Esophagus muscularis mucosa (tissue), 4 donors: Measurements from ENCODE around the gene GALK2. TPM values are rescaled to one million over a fixed set of nuclear protein-coding genes. Genes with fewer than 3 reads are reported as not detected.
"Not testable (repeated sequence)": the region's sequence is repeated elsewhere in the genome, so short reads cannot be mapped to it uniquely, and the experiment has no call there.

Experiments used
- DNase-seq: peaks from one replicate; pipeline ENCODE4 v3.0.0-alpha.2; 2017; ENCODE audit errors: extremely low spot score
- H3K27ac ChIP-seq, 4 donors: fragments of 200-600 bp; sonication (generic); replicated peaks in 1 of 4; 1 replicate in 3 of 4; 2 replicates in 1 of 4; pipeline ENCODE4 v1.5.1; 2016 to 2019; ENCODE audit warnings: mild to moderate bottlenecking in 1 of 4
- H3K27me3 ChIP-seq, 4 donors: fragments of 200-600 bp; sonication (generic); one replicate each; pipeline versions ENCODE4 v1.5.1 to v1.6.0; 2016 to 2019
- H3K36me3 ChIP-seq, 4 donors: fragments of 200-600 bp; sonication (generic); one replicate each; pipeline ENCODE4 v1.5.1; 2016 to 2019
- H3K4me1 ChIP-seq, 4 donors: fragments of 200-600 bp; sonication (generic); one replicate each; pipeline ENCODE4 v1.5.1; 2016 to 2019
- H3K4me3 ChIP-seq, 4 donors: fragments of 200-600 bp; sonication (generic); 1 replicate in 2 of 4; 2 replicates in 2 of 4; pipeline ENCODE4 v1.5.1; 2016 to 2019; ENCODE audit warnings: mild to moderate bottlenecking in 4 of 4, moderate library complexity in 1 of 4
- H3K9me3 ChIP-seq, 4 donors: fragments of 200-600 bp; sonication (generic); 1 replicate in 3 of 4; 2 replicates in 1 of 4; pipeline ENCODE4 v1.5.1; 2016 to 2019
- EP300 ChIP-seq: sonication (generic); formaldehyde crosslinking; IDR thresholded peaks from one replicate; pipeline ENCODE4 v1.6.1; 2017; ENCODE audit warnings: antibody characterized with exemption
- POLR2A ChIP-seq: fragments of 450-650 bp; IDR thresholded peaks from one replicate; pipeline ENCODE4 v1.6.1; 2017; ENCODE audit warnings: antibody characterized with exemption, moderate library complexity, mild to moderate bottlenecking, low read depth
- POLR2AphosphoS5 ChIP-seq, 2 donors: sonication (generic); formaldehyde crosslinking; IDR thresholded peaks; one replicate each; pipeline ENCODE4 v1.6.1; 2017; ENCODE audit warnings: antibody characterized with exemption in 2 of 2
- WGBS: methylation state at CpG from one replicate; pipeline ENCODE4 v1.1.5; 2018; 5-methylcytosine and 5-hydroxymethylcytosine counted together
- intact Hi-C: fragments of 100-400 bp; cut with DNase I; formaldehyde crosslinking; loops from one replicate; pipeline ENCODE4 v1.15.1; 2023
- total RNA-seq, 4 donors: library from RNA; depleted of rRNA; stranded (reverse); fragments of >200 nt; gene quantifications; one replicate each; pipeline versions ENCODE4 v1.1.0 to v1.2.1, GENCODE V29; 2016
- TF ChIP-seq, protein P1 (sequence below), 3 experiments: fragments of 200-600 bp in 2 of 3; fragments of 450-650 bp in 1 of 3; sonication (generic) in 2 of 3; IDR thresholded peaks; one replicate each; pipeline ENCODE4 v1.5.1; 2017 to 2019; ENCODE audit warnings: antibody characterized with exemption in 3 of 3, mild to moderate bottlenecking in 2 of 3, moderate library complexity in 1 of 3

The GALK2 gene
- total RNA-seq, 4 donors from 2014 or later: 34.5 to 50.3 (median 41.5) TPM

DNA sequence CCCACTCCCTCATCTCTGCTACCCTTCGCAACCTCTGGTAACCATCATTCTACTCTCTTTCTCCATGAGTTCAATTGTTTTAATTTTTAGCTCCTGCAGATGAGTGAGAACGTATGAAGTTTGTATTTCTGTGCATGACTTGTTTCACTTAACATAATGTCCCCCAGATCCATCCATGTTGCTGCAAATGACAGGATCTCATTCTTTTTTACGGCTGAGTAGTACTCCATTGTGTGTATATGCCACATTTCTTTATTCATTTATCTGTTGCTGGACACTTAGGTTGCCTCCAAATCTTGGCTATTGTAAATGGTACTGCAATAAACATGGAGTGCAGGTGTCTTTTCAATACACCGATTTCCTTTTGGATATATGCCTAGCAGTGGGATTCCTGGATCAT lies 12.1 kb downstream of the GALK2 start:
- Histone ChIP-seq H3K9me3 (no peaks in the 10 kb centered on the region), H3K27me3 (no peaks in the 10 kb centered on the region), H3K27ac (no peak overlapping the region), H3K36me3 (no peaks in the 10 kb centered on the region), H3K4me3 (no peak overlapping the region), H3K4me1 (no peaks in the 10 kb centered on the region)
- no peak for DNase-seq
- WGBS: 97% methylated on average over 4 of the region's 4 CpGs
- intact Hi-C loops: no loop called here
- TF ChIP-seq POLR2A (no peak), EP300 (no peak)
- TF ChIP-seq, protein P1, sequence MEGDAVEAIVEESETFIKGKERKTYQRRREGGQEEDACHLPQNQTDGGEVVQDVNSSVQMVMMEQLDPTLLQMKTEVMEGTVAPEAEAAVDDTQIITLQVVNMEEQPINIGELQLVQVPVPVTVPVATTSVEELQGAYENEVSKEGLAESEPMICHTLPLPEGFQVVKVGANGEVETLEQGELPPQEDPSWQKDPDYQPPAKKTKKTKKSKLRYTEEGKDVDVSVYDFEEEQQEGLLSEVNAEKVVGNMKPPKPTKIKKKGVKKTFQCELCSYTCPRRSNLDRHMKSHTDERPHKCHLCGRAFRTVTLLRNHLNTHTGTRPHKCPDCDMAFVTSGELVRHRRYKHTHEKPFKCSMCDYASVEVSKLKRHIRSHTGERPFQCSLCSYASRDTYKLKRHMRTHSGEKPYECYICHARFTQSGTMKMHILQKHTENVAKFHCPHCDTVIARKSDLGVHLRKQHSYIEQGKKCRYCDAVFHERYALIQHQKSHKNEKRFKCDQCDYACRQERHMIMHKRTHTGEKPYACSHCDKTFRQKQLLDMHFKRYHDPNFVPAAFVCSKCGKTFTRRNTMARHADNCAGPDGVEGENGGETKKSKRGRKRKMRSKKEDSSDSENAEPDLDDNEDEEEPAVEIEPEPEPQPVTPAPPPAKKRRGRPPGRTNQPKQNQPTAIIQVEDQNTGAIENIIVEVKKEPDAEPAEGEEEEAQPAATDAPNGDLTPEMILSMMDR (IDR thresholded peaks at IDR 0.05): no peak

DNA sequence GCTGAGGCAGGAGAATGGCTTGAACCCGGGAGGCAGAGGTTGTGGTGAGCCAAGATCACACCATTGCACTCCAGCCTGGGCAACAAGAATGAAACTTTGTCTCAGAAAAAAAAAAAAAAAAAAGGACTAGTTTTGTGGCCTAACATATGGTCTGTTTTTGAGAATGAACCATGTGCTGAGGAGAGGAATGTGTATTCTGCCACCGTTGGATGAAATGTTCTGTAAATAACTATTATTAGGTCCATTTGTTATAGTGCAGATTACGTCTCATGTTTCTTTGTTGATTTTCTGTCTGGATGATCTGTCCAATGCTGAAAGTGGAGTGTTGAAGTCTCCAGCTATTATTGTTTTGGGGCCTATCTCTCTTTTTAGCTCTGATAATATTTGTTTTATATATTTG lies 13.7 kb downstream of the GALK2 start:
- H3K27me3 ChIP-seq: not testable (repeated sequence)
- 78% methylated on average over 3 of the region's 3 CpGs for WGBS

DNA sequence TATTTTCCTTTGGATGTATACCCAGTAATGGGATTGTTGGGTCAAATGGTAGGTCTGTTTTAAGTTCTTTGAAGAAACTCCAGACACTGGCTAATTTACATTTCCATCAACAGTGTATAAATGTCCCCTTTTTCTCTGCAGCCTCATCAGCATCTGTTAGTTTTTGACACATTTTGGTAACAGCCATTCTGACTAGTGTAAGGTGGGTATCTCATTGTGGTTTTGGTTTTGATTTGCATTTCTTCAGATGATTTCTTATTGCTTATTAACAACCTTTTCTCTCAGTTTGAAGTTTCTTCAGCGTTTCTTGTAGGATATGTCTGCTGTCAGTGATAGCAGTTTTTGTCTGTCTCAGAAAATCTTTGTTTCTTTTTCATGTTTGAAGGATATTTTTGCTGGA lies 15.4 kb downstream of the GALK2 start:
- Histone ChIP-seq H3K36me3 (no peaks in the 10 kb centered on the region), H3K4me1 (no peaks in the 10 kb centered on the region), H3K27me3 (no peaks in the 10 kb centered on the region), H3K4me3 (no peak overlapping the region), H3K27ac (no peak overlapping the region), H3K9me3 (no peaks in the 10 kb centered on the region)
- intact Hi-C loops: no loop called here
- TF ChIP-seq EP300: no peak
- no peak for TF ChIP-seq POLR2A
- TF ChIP-seq, protein P1 (IDR thresholded peaks at IDR 0.05): no peak
- TF ChIP-seq POLR2AphosphoS5 (IDR thresholded peaks at IDR 0.05): no peak
- DNase-seq: no peak
- WGBS: 93% methylated on average over 1 of the region's 1 CpG

More for the DNA sequence above, 13.7 kb downstream of the GALK2 start:
- H3K27ac ChIP-seq, DNase-seq, H3K36me3 ChIP-seq, intact Hi-C loops, H3K4me3 ChIP-seq, H3K9me3 ChIP-seq, H3K4me1 ChIP-seq: not testable (repeated sequence)

DNA sequence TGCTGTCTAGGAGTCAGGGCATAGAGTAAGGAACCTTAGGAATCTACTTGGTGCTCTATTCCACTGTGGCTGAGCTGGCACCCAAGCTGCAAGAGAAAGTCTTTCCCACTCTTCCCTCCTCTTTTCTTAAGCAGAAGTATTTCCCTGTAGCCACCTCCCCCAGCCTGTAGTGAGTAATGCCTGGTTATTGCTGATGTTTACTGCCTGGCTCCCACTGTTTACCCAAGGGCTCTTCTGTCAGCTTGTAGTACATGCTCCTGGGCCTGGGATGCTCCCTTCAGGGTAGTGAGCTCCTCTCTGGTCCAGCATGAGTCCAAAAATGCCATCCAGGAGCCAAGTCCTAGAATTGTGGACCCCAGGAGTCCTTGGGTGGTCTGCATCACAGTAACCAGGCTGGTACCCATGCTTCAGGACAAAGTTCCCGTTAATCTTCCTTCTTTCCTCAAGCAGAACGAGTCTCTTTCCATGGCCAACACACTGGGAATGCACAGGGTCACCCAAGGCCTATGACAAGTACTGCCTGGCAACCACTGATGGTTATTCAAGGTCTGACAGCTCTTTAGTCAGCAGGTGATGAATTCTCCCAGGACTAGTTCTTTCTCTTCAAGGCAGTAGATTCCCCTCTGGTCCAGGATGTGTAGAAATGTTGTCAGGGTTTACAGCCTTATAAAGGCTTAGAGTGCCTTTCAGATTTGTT lies 17.6 kb downstream of the GALK2 start:
- H3K36me3 ChIP-seq: no peaks in the 10 kb centered on the region
- WGBS: 92% methylated on average over 2 of the region's 2 CpGs
- H3K4me3 ChIP-seq: no peak overlapping the region
- intact Hi-C loops: no loop called here
- H3K27ac ChIP-seq: no peak overlapping the region
- no peak for TF ChIP-seq EP300
- no peak for TF ChIP-seq POLR2A
- TF ChIP-seq, protein P1 (IDR thresholded peaks at IDR 0.05): no peak
- TF ChIP-seq POLR2AphosphoS5 (IDR thresholded peaks at IDR 0.05): no peak
- no peaks in the 10 kb centered on the region for H3K27me3 ChIP-seq
- H3K9me3 ChIP-seq: no peaks in the 10 kb centered on the region
- no peak for DNase-seq
- H3K4me1 ChIP-seq: no peaks in the 10 kb centered on the region

DNA sequence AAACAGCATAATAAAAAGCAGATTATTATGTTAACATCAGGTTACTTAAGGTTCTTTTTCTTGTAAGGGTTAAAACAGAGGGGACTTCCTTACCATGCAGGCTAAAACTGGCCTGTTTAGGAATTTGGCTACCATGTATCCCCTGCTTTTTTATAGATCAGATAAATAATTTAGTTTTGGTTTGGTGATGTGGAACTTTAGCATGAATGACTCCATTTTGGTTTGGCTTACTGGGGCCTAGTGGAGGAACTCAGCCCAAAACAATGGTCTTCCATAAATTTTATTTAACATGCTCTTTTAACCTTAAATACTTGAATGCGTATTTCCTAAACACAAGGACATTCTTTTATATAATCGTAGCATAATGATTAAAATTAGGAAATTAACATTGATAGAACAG lies 18.9 kb downstream of the GALK2 start:
- no peaks in the 10 kb centered on the region for H3K9me3 ChIP-seq
- TF ChIP-seq POLR2A (no peak), EP300 (no peak)
- H3K27ac ChIP-seq: no peak overlapping the region
- no peak for DNase-seq
- H3K4me3 ChIP-seq: no peak overlapping the region
- no peaks in the 10 kb centered on the region for H3K27me3 ChIP-seq
- WGBS: 98% methylated on average over 2 of the region's 2 CpGs
- intact Hi-C loops: no loop called here
- no peaks in the 10 kb centered on the region for H3K36me3 ChIP-seq
- no peaks in the 10 kb centered on the region for H3K4me1 ChIP-seq

DNA sequence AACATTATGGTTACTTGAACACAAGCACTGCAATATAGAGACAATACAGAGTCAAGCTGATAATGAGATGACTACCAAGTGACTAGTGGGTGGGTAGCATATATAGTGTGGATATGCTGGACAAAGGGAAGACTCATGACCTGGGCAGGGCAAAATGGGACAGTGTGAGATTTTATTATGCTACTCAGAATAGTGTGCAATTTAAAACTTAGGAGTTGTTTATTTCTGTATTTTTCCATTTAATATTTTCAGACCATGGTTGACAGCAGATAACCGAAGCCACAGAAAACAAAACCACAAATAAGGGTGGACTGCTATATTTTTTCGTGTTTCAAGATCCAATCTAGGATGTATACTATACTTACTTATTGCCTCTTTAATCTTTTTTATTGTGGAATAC lies 19.6 kb downstream of the GALK2 start:
- TF ChIP-seq, protein P1 (IDR thresholded peaks at IDR 0.05): no peak
- TF ChIP-seq POLR2AphosphoS5 (IDR thresholded peaks at IDR 0.05) (no peak), EP300 (no peak), POLR2A (no peak)

More for the DNA sequence above, 19.6 kb downstream of the GALK2 start:
- no peak for DNase-seq
- WGBS: 93% methylated on average over 2 of the region's 2 CpGs
- no peaks in the 10 kb centered on the region for H3K9me3 ChIP-seq
- intact Hi-C loops: no loop called here
- H3K27me3 ChIP-seq: no peaks in the 10 kb centered on the region
- no peak overlapping the region for H3K27ac ChIP-seq
- H3K4me1 ChIP-seq: no peaks in the 10 kb centered on the region
- no peak overlapping the region for H3K4me3 ChIP-seq
- no peaks in the 10 kb centered on the region for H3K36me3 ChIP-seq
